ENCODE measurements around the gene IL18BP.

- TF ChIP-seq EZH2 (IDR thresholded peaks at IDR 0.05; ENCODE audit: low read depth) (no peak), CTCF (conservative IDR thresholded peaks at IDR 0.05) (no peak)
These were observed 40.5 kb downstream of the IL18BP start for GRCh38 chr11:72039031-72039855.
